Measurements from ENCODE around the gene TNFSF8.

- no peak for TF ChIP-seq ZNF274 (IDR thresholded peaks at IDR 0.05; ENCODE audit: low read length)
- no peak for TF ChIP-seq ZNF274 (tag by site-specific recombination; IDR thresholded peaks at IDR 0.05; ENCODE audit: borderline replicate concordance)
- TF ChIP-seq ZNF24 (tag by site-specific recombination; IDR thresholded peaks at IDR 0.05), result no peak
- no peak for TF ChIP-seq ZNF416 (tag by site-specific recombination; IDR thresholded peaks at IDR 0.05)
- no peak for TF ChIP-seq BCL11A (tag by site-specific recombination; IDR thresholded peaks at IDR 0.05; ENCODE audit: low read depth)
- no peak for TF ChIP-seq ZNF10 (tag by site-specific recombination; IDR thresholded peaks at IDR 0.05)
- TF ChIP-seq, protein P1, sequence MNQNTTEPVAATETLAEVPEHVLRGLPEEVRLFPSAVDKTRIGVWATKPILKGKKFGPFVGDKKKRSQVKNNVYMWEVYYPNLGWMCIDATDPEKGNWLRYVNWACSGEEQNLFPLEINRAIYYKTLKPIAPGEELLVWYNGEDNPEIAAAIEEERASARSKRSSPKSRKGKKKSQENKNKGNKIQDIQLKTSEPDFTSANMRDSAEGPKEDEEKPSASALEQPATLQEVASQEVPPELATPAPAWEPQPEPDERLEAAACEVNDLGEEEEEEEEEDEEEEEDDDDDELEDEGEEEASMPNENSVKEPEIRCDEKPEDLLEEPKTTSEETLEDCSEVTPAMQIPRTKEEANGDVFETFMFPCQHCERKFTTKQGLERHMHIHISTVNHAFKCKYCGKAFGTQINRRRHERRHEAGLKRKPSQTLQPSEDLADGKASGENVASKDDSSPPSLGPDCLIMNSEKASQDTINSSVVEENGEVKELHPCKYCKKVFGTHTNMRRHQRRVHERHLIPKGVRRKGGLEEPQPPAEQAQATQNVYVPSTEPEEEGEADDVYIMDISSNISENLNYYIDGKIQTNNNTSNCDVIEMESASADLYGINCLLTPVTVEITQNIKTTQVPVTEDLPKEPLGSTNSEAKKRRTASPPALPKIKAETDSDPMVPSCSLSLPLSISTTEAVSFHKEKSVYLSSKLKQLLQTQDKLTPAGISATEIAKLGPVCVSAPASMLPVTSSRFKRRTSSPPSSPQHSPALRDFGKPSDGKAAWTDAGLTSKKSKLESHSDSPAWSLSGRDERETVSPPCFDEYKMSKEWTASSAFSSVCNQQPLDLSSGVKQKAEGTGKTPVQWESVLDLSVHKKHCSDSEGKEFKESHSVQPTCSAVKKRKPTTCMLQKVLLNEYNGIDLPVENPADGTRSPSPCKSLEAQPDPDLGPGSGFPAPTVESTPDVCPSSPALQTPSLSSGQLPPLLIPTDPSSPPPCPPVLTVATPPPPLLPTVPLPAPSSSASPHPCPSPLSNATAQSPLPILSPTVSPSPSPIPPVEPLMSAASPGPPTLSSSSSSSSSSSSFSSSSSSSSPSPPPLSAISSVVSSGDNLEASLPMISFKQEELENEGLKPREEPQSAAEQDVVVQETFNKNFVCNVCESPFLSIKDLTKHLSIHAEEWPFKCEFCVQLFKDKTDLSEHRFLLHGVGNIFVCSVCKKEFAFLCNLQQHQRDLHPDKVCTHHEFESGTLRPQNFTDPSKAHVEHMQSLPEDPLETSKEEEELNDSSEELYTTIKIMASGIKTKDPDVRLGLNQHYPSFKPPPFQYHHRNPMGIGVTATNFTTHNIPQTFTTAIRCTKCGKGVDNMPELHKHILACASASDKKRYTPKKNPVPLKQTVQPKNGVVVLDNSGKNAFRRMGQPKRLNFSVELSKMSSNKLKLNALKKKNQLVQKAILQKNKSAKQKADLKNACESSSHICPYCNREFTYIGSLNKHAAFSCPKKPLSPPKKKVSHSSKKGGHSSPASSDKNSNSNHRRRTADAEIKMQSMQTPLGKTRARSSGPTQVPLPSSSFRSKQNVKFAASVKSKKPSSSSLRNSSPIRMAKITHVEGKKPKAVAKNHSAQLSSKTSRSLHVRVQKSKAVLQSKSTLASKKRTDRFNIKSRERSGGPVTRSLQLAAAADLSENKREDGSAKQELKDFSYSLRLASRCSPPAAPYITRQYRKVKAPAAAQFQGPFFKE (tag by site-specific recombination; IDR thresholded peaks at IDR 0.05; ENCODE audit: borderline replicate concordance), result no peak
- no peak for TF ChIP-seq CTCF (tag by site-specific recombination; IDR thresholded peaks at IDR 0.05)
- no peak for TF ChIP-seq ZNF350 (tag by site-specific recombination; IDR thresholded peaks at IDR 0.05)
- TF ChIP-seq ZNF707 (tag by site-specific recombination; IDR thresholded peaks at IDR 0.05), result no peak
These were observed 32.4 kb upstream of the TNFSF8 start for GRCh38 chr9:114962809-114963208.
